ENCODE measurements around the gene SPTBN4. TPM values are rescaled to one million over a fixed set of nuclear protein-coding genes. Genes with fewer than 3 reads are reported as not detected.

SPTBN4 gene
- total RNA-seq, 1 donor from 2014 or later: 161 TPM

DNA sequence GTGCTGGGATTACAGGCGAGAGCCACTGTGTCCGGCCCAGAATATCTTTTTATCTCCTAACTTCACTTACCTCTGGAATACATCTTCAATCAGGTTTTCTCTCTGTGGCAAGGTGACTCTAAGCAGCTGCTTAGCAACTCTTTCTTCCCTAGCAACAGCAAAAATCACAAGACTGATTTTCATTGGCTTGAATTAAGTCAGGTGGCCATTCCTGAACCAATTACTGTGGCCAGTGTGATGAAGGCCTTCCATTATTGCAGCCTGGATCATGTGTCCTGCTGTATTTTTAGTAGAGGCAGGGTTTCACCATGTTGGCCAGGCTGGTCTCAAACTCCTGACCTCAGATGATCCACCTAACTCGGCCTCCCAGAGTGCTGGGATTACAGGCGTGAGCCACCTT lies 125.4 kb downstream of the SPTBN4 start:
- DNase-seq: no peak
- no peak overlapping the region for H3K27ac Mint-ChIP-seq (ENCODE audit: unreplicated experiment)
- H3K4me1 Mint-ChIP-seq (ENCODE audit: low read depth, unreplicated experiment): peaks cover 8% of the 10 kb centered on the region
- H3K27me3 Mint-ChIP-seq (ENCODE audit: unreplicated experiment): peaks cover 11% of the 10 kb centered on the region
- peaks cover 7% of the 10 kb centered on the region for H3K36me3 Mint-ChIP-seq (ENCODE audit: unreplicated experiment)
- TF ChIP-seq, protein P1, sequence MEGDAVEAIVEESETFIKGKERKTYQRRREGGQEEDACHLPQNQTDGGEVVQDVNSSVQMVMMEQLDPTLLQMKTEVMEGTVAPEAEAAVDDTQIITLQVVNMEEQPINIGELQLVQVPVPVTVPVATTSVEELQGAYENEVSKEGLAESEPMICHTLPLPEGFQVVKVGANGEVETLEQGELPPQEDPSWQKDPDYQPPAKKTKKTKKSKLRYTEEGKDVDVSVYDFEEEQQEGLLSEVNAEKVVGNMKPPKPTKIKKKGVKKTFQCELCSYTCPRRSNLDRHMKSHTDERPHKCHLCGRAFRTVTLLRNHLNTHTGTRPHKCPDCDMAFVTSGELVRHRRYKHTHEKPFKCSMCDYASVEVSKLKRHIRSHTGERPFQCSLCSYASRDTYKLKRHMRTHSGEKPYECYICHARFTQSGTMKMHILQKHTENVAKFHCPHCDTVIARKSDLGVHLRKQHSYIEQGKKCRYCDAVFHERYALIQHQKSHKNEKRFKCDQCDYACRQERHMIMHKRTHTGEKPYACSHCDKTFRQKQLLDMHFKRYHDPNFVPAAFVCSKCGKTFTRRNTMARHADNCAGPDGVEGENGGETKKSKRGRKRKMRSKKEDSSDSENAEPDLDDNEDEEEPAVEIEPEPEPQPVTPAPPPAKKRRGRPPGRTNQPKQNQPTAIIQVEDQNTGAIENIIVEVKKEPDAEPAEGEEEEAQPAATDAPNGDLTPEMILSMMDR (IDR thresholded peaks at IDR 0.05; ENCODE audit: partially characterized antibody, unreplicated experiment): no peak
- H3K9me3 Mint-ChIP-seq (ENCODE audit: unreplicated experiment): peaks cover 5% of the 10 kb centered on the region
- H3K4me3 Mint-ChIP-seq (ENCODE audit: unreplicated experiment): peak overlapping the region; percentile 18

DNA sequence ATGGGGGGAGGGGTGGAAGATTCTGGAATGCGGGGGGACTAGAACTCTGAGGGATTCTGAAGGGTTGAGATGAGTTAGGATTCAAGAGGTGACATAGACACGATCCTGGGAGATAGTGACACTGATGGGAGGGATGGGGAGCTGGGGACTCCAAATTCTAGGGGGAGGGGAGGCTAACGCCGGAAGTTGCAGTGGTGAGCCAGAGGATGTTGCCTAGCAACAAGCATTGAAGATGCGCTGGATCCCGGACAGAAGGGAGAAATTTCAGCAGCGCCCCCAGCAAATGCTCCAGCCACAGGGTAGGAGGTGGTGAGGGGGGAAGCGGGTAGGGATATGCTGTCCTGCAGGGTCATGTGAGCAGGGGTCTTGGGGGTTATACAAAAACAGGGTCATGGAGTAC lies 127.5 kb downstream of the SPTBN4 start:
- no peaks in the 10 kb centered on the region for H3K36me3 Mint-ChIP-seq (ENCODE audit: unreplicated experiment)
- DNase-seq: no peak
- no peak overlapping the region for H3K27ac Mint-ChIP-seq (ENCODE audit: unreplicated experiment)
- H3K27me3 Mint-ChIP-seq (ENCODE audit: unreplicated experiment): peaks cover 11% of the 10 kb centered on the region
- peak overlapping the region; percentile 54 for H3K4me3 Mint-ChIP-seq (ENCODE audit: unreplicated experiment)
- TF ChIP-seq, protein P1 (IDR thresholded peaks at IDR 0.05; ENCODE audit: partially characterized antibody, unreplicated experiment): no peak
- H3K9me3 Mint-ChIP-seq (ENCODE audit: unreplicated experiment): peaks cover 3% of the 10 kb centered on the region
- peaks cover 13% of the 10 kb centered on the region for H3K4me1 Mint-ChIP-seq (ENCODE audit: low read depth, unreplicated experiment)

DNA sequence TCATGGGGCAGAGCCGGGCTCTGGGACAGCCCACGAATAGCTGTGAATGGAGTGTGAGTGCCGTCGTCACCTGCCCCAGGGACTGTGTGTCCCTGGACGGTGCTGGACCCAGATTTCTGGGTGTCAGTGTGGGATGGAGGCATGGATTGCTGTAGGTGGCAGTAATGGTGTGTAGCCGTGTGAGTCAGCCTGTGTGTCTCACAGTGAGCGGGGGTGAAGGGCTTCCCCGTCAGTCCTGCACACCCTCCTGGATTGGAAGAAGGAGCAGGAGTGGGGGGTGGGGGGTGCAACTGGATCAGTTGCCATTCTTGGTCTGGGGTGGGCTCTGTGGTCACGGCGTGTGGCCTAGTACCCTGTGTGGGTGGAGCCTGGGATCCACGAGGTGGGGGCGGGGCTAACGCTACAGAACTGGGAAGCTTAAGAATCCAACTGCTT lies 127.9 kb downstream of the SPTBN4 start:
- peaks cover 15% of the 10 kb centered on the region for H3K4me1 Mint-ChIP-seq (ENCODE audit: low read depth, unreplicated experiment)
- peaks cover 1% of the 10 kb centered on the region for H3K9me3 Mint-ChIP-seq (ENCODE audit: unreplicated experiment)
- H3K27me3 Mint-ChIP-seq (ENCODE audit: unreplicated experiment): peaks cover 9% of the 10 kb centered on the region
- DNase-seq: peak; percentile 41
- H3K4me3 Mint-ChIP-seq (ENCODE audit: unreplicated experiment): peak overlapping the region; percentile 54
- no peak overlapping the region for H3K27ac Mint-ChIP-seq (ENCODE audit: unreplicated experiment)
- H3K36me3 Mint-ChIP-seq (ENCODE audit: unreplicated experiment): no peaks in the 10 kb centered on the region
- TF ChIP-seq, protein P1 (IDR thresholded peaks at IDR 0.05; ENCODE audit: partially characterized antibody, unreplicated experiment): no peak

DNA sequence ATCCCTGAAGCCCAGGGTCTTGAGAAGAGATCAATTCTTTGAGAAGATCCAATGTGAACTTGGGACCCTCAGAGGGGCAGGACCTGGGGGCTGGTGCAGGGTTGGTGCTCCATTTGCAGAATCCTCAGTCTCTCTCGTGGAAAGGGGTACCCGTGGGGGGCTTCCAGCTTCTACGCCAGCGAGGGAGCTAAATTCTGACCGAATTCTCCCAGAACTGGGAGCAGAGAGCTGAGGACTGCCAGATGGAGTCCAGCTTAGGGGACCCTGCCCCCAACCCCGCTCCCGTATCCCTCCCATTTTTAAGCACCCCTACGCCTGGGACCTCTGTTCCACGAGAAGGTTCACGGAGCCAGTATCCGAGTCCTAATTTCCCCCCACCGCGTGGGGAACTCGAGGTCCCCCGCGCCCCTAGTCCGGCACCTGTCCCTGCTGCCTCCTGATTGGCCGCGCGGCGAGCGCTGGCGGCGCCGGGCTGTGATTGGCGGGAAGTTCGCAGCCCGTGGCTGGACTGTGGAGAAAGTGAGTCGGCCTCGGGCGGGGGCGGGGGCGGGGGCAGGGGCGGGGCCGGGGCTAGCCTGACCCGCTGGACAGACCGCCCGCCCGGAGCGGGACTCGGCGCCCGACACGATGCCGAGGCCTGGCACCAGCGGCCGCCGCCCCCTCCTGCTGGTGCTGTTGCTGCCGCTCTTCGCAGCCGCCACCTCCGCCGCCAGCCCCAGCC lies 130.0 kb downstream of the SPTBN4 start:
- Mint-ChIP-seq H3K4me1 (ENCODE audit: low read depth, unreplicated experiment) (peaks cover 17% of the 10 kb centered on the region), H3K36me3 (ENCODE audit: unreplicated experiment) (no peaks in the 10 kb centered on the region), H3K4me3 (ENCODE audit: unreplicated experiment) (no peak overlapping the region), H3K27me3 (ENCODE audit: unreplicated experiment) (peaks cover 12% of the 10 kb centered on the region), H3K27ac (ENCODE audit: unreplicated experiment) (no peak overlapping the region), H3K9me3 (ENCODE audit: unreplicated experiment) (peaks cover 1% of the 10 kb centered on the region)
- DNase-seq: peak; percentile 40
- TF ChIP-seq, protein P1 (IDR thresholded peaks at IDR 0.05; ENCODE audit: partially characterized antibody, unreplicated experiment): no peak

DNA sequence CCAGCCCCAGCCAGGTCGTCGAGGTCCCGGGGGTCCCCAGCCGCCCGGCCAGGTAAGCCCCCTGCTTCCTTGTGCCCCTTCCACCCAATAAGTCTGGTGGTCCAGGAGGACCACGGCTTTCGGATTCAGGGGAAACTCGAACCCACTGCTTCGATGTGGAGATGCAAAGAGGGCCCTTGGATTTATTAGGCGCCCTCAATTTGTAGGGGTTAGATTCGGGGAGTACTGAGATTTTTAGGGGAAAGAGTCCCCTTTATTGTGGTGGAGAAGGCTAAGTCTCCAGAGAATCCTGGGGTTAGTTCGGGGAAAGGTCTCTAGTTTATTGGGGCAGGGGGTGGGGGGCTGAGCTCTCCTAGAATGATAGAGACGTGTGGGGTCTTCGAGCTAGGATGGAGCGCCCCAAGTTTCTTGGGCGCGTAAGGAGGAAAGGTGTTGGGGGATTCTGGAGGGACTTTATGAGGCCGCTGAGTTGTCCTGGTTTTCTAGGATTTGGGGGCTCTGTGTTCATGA lies 130.6 kb downstream of the SPTBN4 start:
- H3K36me3 Mint-ChIP-seq (ENCODE audit: unreplicated experiment): no peaks in the 10 kb centered on the region
- H3K27me3 Mint-ChIP-seq (ENCODE audit: unreplicated experiment): peaks cover 13% of the 10 kb centered on the region
- H3K4me1 Mint-ChIP-seq (ENCODE audit: low read depth, unreplicated experiment): peaks cover 19% of the 10 kb centered on the region
- TF ChIP-seq, protein P1 (IDR thresholded peaks at IDR 0.05; ENCODE audit: partially characterized antibody, unreplicated experiment): no peak
- no peak for DNase-seq
- H3K4me3 Mint-ChIP-seq (ENCODE audit: unreplicated experiment): peak overlapping the region; percentile 86
- no peaks in the 10 kb centered on the region for H3K9me3 Mint-ChIP-seq (ENCODE audit: unreplicated experiment)
- H3K27ac Mint-ChIP-seq (ENCODE audit: unreplicated experiment): peak overlapping the region; percentile 12
